ENCODE data around the gene PLGRKT. TPM values are rescaled to one million over a fixed set of nuclear protein-coding genes. Genes with fewer than 3 reads are reported as not detected.
A peak's percentile ranks its signal among the peaks of the same experiment; 100 is the strongest.
"Not testable (repeated sequence)": the region's sequence is repeated elsewhere in the genome, so short reads cannot be mapped to it uniquely, and the experiment has no call there.

PLGRKT gene
- total RNA-seq, 1 donor from 2014 or later = 15.9 TPM

GRCh38 chr9:5336688-5337087 is 101.0 kb downstream of the PLGRKT start:
- intact Hi-C loops (cut with DNase I) = no loop called here
- Histone ChIP-seq H3K27me3 (ENCODE audit: low read depth) (no peaks in the 10 kb centered on the region), H3K4me3 (no peak overlapping the region), H3K4me1 (peaks cover 3% of the 10 kb centered on the region), H3K9me3 (no peaks in the 10 kb centered on the region), H3K27ac (no peak overlapping the region), H3K36me3 (no peaks in the 10 kb centered on the region)
- DNase-seq (no peak), ATAC-seq (no peak)
- TF ChIP-seq, protein P1, sequence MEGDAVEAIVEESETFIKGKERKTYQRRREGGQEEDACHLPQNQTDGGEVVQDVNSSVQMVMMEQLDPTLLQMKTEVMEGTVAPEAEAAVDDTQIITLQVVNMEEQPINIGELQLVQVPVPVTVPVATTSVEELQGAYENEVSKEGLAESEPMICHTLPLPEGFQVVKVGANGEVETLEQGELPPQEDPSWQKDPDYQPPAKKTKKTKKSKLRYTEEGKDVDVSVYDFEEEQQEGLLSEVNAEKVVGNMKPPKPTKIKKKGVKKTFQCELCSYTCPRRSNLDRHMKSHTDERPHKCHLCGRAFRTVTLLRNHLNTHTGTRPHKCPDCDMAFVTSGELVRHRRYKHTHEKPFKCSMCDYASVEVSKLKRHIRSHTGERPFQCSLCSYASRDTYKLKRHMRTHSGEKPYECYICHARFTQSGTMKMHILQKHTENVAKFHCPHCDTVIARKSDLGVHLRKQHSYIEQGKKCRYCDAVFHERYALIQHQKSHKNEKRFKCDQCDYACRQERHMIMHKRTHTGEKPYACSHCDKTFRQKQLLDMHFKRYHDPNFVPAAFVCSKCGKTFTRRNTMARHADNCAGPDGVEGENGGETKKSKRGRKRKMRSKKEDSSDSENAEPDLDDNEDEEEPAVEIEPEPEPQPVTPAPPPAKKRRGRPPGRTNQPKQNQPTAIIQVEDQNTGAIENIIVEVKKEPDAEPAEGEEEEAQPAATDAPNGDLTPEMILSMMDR (IDR thresholded peaks at IDR 0.05) = no peak

DNA sequence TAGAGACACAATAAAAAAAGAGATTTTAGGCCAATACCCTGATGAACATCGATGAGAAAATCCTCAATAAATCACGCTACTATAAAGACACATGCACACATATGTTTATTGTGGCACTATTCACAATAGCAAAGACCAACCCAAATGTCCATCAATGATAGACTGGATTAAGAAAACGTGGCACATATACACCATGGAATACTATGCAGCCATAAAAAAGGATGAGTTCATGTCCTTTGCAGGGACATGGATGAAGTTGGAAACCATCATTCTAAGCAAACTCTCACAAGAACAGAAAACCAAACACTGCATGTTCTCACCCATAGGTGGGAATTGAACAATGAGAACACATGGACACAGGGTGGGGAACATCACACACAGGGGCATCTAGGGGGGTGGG is 106.4 kb downstream of the PLGRKT start:
- H3K9me3 ChIP-seq; DNase-seq; H3K4me3 ChIP-seq; H3K27me3 ChIP-seq (ENCODE audit: low read depth); H3K27ac ChIP-seq; H3K4me1 ChIP-seq; ATAC-seq; H3K36me3 ChIP-seq; intact Hi-C loops (cut with DNase I): not testable (repeated sequence)

- H3K36me3 ChIP-seq = no peaks in the 10 kb centered on the region
- H3K4me3 ChIP-seq = peak overlapping the region; percentile 21
- H3K27ac ChIP-seq = no peak overlapping the region
- ATAC-seq (peak; percentile 77 to 84), DNase-seq (peak; percentile 78)
- TF ChIP-seq, protein P1 (IDR thresholded peaks at IDR 0.05) = no peak
- intact Hi-C loops (cut with DNase I) = no loop called here
- H3K4me1 ChIP-seq = no peaks in the 10 kb centered on the region
- H3K27me3 ChIP-seq (ENCODE audit: low read depth) = no peaks in the 10 kb centered on the region
- H3K9me3 ChIP-seq = no peaks in the 10 kb centered on the region
Observed at GRCh38 chr9:5326893-5327548, 110.7 kb downstream of the PLGRKT start.

DNA sequence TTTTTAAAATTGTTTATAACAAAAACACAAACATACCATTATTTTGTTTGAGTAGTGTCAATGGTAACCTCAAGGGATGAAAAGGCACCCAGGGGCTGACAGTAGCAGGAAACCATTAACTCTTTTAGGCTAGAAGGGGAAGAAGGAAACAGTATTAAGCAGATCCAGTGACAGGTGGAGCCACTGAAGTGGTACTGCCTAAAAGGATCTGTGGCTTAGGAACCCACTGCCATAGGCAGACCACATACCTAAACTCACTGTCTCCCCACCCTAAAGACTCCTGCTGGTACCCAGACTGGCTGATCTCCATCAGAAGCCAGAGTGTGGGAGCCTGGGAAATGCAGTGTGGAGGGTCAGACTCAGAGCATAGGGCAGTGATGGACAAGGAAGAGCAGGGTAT is 111.5 kb downstream of the PLGRKT start:
- H3K9me3 ChIP-seq = no peaks in the 10 kb centered on the region
- no peak overlapping the region for H3K4me3 ChIP-seq
- TF ChIP-seq, protein P1 (IDR thresholded peaks at IDR 0.05) = no peak
- ATAC-seq (peak in 1 of 2 donors; percentile 32), DNase-seq (no peak)
- H3K36me3 ChIP-seq = no peaks in the 10 kb centered on the region
- H3K27me3 ChIP-seq (ENCODE audit: low read depth) = no peaks in the 10 kb centered on the region
- intact Hi-C loops (cut with DNase I) = no loop called here
- H3K4me1 ChIP-seq = no peaks in the 10 kb centered on the region
- H3K27ac ChIP-seq = no peak overlapping the region

GRCh38 chr9:5321601-5322000 is 116.1 kb downstream of the PLGRKT start:
- H3K36me3 ChIP-seq; H3K9me3 ChIP-seq; H3K27ac ChIP-seq; DNase-seq; H3K4me1 ChIP-seq; ATAC-seq; H3K4me3 ChIP-seq; intact Hi-C loops (cut with DNase I); H3K27me3 ChIP-seq (ENCODE audit: low read depth): not testable (repeated sequence)

GRCh38 chr9:5321058-5321457 is 116.7 kb downstream of the PLGRKT start:
- intact Hi-C loops (cut with DNase I) = no loop called here
- no peak for ATAC-seq
- DNase-seq = no peak
- H3K4me3 ChIP-seq = no peak overlapping the region
- TF ChIP-seq, protein P1 (IDR thresholded peaks at IDR 0.05) = no peak
- H3K36me3 ChIP-seq = no peaks in the 10 kb centered on the region
- no peaks in the 10 kb centered on the region for H3K4me1 ChIP-seq
- no peaks in the 10 kb centered on the region for H3K27me3 ChIP-seq (ENCODE audit: low read depth)
- peaks cover 4% of the 10 kb centered on the region for H3K9me3 ChIP-seq
- no peak overlapping the region for H3K27ac ChIP-seq

- ATAC-seq; DNase-seq; intact Hi-C loops (cut with DNase I); H3K4me3 ChIP-seq; H3K36me3 ChIP-seq; H3K27me3 ChIP-seq (ENCODE audit: low read depth); H3K4me1 ChIP-seq; H3K27ac ChIP-seq: not testable (repeated sequence)
- H3K9me3 ChIP-seq = peaks cover 17% of the 10 kb centered on the region
Observed at GRCh38 chr9:5316406-5316805, 121.3 kb downstream of the PLGRKT start.
